Spleen (tissue), 11 donors: Measurements from ENCODE around the gene TRIM71. TPM values are rescaled to one million over a fixed set of nuclear protein-coding genes. Genes with fewer than 3 reads are reported as not detected.

Source experiments
- DNase-seq: peaks from one replicate; pipeline ENCODE4 v3.0.0-alpha.2; 2020
- H3K27ac ChIP-seq, 8 donors: fragments of 200-600 bp; sonication (generic) in 7 of 8; 1 replicate in 4 of 8; 2 replicates in 4 of 8; pipeline versions ENCODE4 v1.5.0 to v1.8.0; 2016 to 2021; ENCODE audit warnings: inconsistent platforms in 4 of 8, mild to moderate bottlenecking in 4 of 8, moderate library complexity in 1 of 8
- H3K27me3 ChIP-seq, 7 donors: fragments of 200-600 bp; sonication (generic) in 6 of 7; replicated peaks in 1 of 7; 1 replicate in 4 of 7; 2 replicates in 3 of 7; pipeline versions ENCODE4 v1.5.0 to v1.8.0; 2016 to 2021; ENCODE audit warnings: inconsistent platforms in 3 of 7, mild to moderate bottlenecking in 1 of 7
- H3K36me3 ChIP-seq, 6 donors: fragments of 200-600 bp; sonication (generic) in 5 of 6; 1 replicate in 4 of 6; 2 replicates in 2 of 6; pipeline versions ENCODE4 v1.5.0 to v1.8.0; 2016 to 2021; ENCODE audit warnings: inconsistent platforms in 2 of 6
- H3K4me1 ChIP-seq, 6 donors: fragments of 200-600 bp; sonication (generic) in 5 of 6; 1 replicate in 3 of 6; 2 replicates in 3 of 6; pipeline versions ENCODE4 v1.5.0 to v1.8.0; 2016 to 2021; ENCODE audit warnings: inconsistent platforms in 3 of 6
- H3K4me3 ChIP-seq, 8 donors: fragments of 200-600 bp; sonication (generic) in 7 of 8; 1 replicate in 4 of 8; 2 replicates in 4 of 8; pipeline versions ENCODE4 v1.5.0 to v1.8.0; 2016 to 2021; ENCODE audit warnings: inconsistent platforms in 4 of 8, mild to moderate bottlenecking in 4 of 8, moderate library complexity in 2 of 8
- H3K9me3 ChIP-seq, 8 donors: fragments of 200-600 bp; sonication (generic) in 7 of 8; 1 replicate in 4 of 8; 2 replicates in 4 of 8; pipeline versions ENCODE4 v1.5.0 to v1.8.0; 2016 to 2021; ENCODE audit warnings: inconsistent platforms in 4 of 8
- POLR2A ChIP-seq, 3 donors: fragments of 450-650 bp; IDR thresholded peaks; one replicate each; pipeline ENCODE4 v1.5.1; 2017; ENCODE audit warnings: antibody characterized with exemption in 3 of 3, mild to moderate bottlenecking in 1 of 3
- POLR2AphosphoS5 ChIP-seq, 3 donors: sonication (generic); formaldehyde crosslinking; IDR thresholded peaks; one replicate each; pipeline ENCODE4 v1.5.1; 2017; ENCODE audit warnings: antibody characterized with exemption in 3 of 3
- WGBS, 5 donors: extraction: QIAGEN DNeasy Blood & Tissue Kit in 3 of 5; methylation state at CpG; one replicate each; pipeline versions ENCODE4 v1.1.5 to v1.1.7; 2013 to 2018; 5-methylcytosine and 5-hydroxymethylcytosine counted together
- intact Hi-C: fragments of 100-400 bp; cut with DNase I; formaldehyde crosslinking; loops from one replicate; pipeline ENCODE4 v1.15.0; 2023; ENCODE audit warnings: low total_unique reads
- polyA plus RNA-seq, 3 donors: library from polyadenylated mRNA; stranded (reverse); fragments of 200-250 nt; gene quantifications; one replicate each; pipeline ENCODE4 v1.2.1, GENCODE V29; 2013
- total RNA-seq, 7 donors: library from RNA; depleted of rRNA in 3 of 7; stranded (reverse); fragments of >200 nt in 3 of 7; fragmentation: NEBNext Ultra II Directional in 4 of 7; extraction: Animal tissue kit (Norgen Biotek cat#: 25700) in 4 of 7; gene quantifications; one replicate each; pipeline versions ENCODE4 v1.1.0 to v1.2.1, GENCODE V29; 2016 to 2021
- TF ChIP-seq, protein P1 (sequence below), 11 experiments: fragments of 200-600 bp in 7 of 11; fragments of 450-650 bp in 4 of 11; sonication (generic) in 4 of 11; IDR thresholded peaks in 8 of 11; conservative IDR thresholded peaks in 3 of 11; 1 replicate in 7 of 11; 2 replicates in 4 of 11; pipeline versions ENCODE4 v1.4.0 to v1.8.0; 2016 to 2021; ENCODE audit warnings: antibody characterized with exemption in 11 of 11, inconsistent platforms in 4 of 11, mild to moderate bottlenecking in 1 of 11
- donor health status: healthy with polysubstance abuse.
- donor health status: DM: no; HTN: no; CAD: no; lungs with moderate emphysema.
- donor health status: DM: no; HTN: no; CAD: no.
- donor health status: Bipolar disorder and iron deficiency.
- donor health status: healthy.
- donor health status: DM: no; HTN: no; CAD: no.
- donor health status: DM: yes; HTN: yes; CAD: no.

The TRIM71 gene
- total and polyA plus RNA-seq, 10 donors = under 0.01 to 0.09 (median 0.03) TPM; not detected in 5

DNA sequence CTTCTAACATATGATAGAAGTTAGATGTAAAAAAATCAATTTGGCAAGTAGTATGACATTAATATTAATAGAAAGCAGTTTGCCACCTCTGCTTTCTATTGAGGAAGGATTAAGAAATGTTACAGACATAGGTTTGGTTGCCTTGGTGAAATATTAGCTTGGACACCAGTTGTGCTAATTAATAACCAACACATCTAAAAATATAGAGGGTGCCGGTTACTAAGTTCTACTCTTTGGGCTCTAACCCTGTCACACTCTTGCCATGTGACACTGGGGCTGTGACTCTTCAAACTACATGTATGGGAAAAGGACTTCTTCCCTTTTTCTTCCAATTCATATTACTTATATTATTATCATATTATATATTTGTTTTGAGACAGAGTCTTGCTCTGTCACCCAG is 64.4 kb downstream of the TRIM71 start:
- no peaks in the 10 kb centered on the region for H3K27me3 ChIP-seq
- intact Hi-C loops = no loop called here
- peaks cover 0 to 6% (median 0%) of the 10 kb centered on the region in 6 donors for H3K4me1 ChIP-seq
- DNase-seq = no peak
- 50 to 78% (median 70%) methylated on average over 1 of the region's 1 CpG for WGBS, 5 donors
- H3K36me3 ChIP-seq = no peaks in the 10 kb centered on the region
- H3K4me3 ChIP-seq = no peak overlapping the region
- no peaks in the 10 kb centered on the region for H3K9me3 ChIP-seq
- no peak overlapping the region for H3K27ac ChIP-seq
- TF ChIP-seq, protein P1, sequence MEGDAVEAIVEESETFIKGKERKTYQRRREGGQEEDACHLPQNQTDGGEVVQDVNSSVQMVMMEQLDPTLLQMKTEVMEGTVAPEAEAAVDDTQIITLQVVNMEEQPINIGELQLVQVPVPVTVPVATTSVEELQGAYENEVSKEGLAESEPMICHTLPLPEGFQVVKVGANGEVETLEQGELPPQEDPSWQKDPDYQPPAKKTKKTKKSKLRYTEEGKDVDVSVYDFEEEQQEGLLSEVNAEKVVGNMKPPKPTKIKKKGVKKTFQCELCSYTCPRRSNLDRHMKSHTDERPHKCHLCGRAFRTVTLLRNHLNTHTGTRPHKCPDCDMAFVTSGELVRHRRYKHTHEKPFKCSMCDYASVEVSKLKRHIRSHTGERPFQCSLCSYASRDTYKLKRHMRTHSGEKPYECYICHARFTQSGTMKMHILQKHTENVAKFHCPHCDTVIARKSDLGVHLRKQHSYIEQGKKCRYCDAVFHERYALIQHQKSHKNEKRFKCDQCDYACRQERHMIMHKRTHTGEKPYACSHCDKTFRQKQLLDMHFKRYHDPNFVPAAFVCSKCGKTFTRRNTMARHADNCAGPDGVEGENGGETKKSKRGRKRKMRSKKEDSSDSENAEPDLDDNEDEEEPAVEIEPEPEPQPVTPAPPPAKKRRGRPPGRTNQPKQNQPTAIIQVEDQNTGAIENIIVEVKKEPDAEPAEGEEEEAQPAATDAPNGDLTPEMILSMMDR (IDR thresholded peaks at IDR 0.05 in 8 of 11, conservative IDR thresholded peaks at IDR 0.05 in 3 of 11) = no peak
- no peak for TF ChIP-seq POLR2AphosphoS5 (IDR thresholded peaks at IDR 0.05)
- TF ChIP-seq POLR2A (IDR thresholded peaks at IDR 0.05) = no peak

DNA sequence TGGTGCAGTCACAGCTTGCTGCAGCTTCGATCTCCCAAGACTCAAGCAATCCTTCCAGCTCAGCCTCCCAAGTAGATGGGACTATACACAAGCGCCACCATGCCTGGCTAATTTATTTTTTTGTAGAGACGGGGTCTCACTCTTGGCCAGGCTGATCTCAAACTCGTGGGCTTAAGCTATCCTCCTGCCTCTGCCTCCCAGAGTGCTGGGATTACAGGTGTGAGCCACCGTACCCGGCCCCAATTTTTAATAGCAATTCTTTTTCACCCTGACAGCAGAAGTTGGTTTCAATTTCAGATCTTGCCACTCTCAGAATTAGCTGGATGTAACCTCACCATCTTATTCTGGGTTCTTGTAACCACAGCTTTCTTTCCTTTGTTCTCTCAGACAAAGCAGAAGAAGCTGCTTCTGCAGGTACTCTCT is 64.8 kb downstream of the TRIM71 start:
- Histone ChIP-seq H3K27me3 (no peaks in the 10 kb centered on the region), H3K27ac (no peak overlapping the region), H3K4me1 (peaks cover 0 to 6% (median 0%) of the 10 kb centered on the region in 6 donors), H3K4me3 (no peak overlapping the region), H3K9me3 (no peaks in the 10 kb centered on the region), H3K36me3 (no peaks in the 10 kb centered on the region)
- DNase-seq = no peak
- 68 to 74% (median 71%) methylated on average over 6 of the region's 6 CpGs for WGBS, 5 donors
- intact Hi-C loops = no loop called here
- TF ChIP-seq, protein P1 (IDR thresholded peaks at IDR 0.05 in 8 of 11, conservative IDR thresholded peaks at IDR 0.05 in 3 of 11) = no peak

DNA sequence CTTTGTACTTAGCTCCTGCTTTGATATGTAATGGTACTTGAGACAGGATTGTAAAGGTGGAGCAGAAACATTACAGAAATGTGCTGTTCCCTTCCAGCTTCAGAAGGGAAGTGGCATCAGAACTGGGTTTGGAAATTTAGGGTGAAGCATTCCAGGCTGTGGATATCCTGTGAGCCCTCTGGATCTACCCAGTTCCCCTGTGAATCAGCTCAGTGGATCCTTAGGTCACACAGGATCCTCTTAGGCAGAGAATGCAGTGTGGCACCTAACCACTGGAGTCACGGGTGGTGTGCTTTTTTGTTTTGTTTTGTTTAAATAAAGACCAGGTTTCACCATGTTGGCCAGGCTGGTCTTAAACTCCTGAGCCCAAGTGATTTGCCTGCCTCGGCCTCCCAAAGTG is 66.0 kb downstream of the TRIM71 start:
- intact Hi-C loops = no loop called here
- Histone ChIP-seq H3K27ac (no peak overlapping the region), H3K27me3 (no peaks in the 10 kb centered on the region), H3K9me3 (no peaks in the 10 kb centered on the region), H3K4me1 (peaks cover 0 to 6% (median 0%) of the 10 kb centered on the region in 6 donors), H3K4me3 (no peak overlapping the region), H3K36me3 (no peaks in the 10 kb centered on the region)
- no peak for DNase-seq
- whole genome bisulfite sequencing, 5 donors = 86 to 97% (median 96%) methylated on average over 2 of the region's 2 CpGs
- TF ChIP-seq POLR2AphosphoS5 (IDR thresholded peaks at IDR 0.05) (no peak), POLR2A (IDR thresholded peaks at IDR 0.05) (no peak)
- TF ChIP-seq, protein P1 (IDR thresholded peaks at IDR 0.05 in 8 of 11, conservative IDR thresholded peaks at IDR 0.05 in 3 of 11) = no peak

DNA sequence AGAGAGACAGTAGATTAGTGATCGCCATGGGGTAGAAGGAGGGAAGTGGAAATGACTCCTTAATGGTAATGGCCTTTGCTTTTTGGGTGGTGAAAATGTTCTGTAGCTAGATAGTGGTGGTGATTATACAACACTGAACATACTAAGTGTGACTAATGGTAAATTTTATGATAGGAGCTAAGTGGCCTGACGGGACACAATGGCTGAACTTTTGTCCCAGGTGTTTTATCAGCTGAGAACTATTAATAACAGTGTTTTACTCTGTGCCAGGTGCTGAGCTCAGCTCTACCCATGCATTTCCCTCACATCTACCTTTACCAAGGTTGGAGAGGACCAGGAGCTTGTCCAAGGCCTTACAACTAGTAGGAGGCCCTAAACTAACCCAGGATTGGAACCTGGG is 66.8 kb downstream of the TRIM71 start:
- Histone ChIP-seq H3K27me3 (no peaks in the 10 kb centered on the region), H3K9me3 (no peaks in the 10 kb centered on the region), H3K4me1 (peaks cover 0 to 6% (median 0%) of the 10 kb centered on the region in 6 donors), H3K27ac (no peak overlapping the region), H3K4me3 (no peak overlapping the region), H3K36me3 (no peaks in the 10 kb centered on the region)
- DNase-seq = no peak
- intact Hi-C loops = no loop called here
- 62 to 97% (median 89%) methylated on average over 2 of the region's 2 CpGs for WGBS, 5 donors
- TF ChIP-seq POLR2AphosphoS5 (IDR thresholded peaks at IDR 0.05) (no peak), POLR2A (IDR thresholded peaks at IDR 0.05) (no peak)
- TF ChIP-seq, protein P1 (IDR thresholded peaks at IDR 0.05 in 8 of 11, conservative IDR thresholded peaks at IDR 0.05 in 3 of 11) = no peak
